PC-9 (cell line): ENCODE results near the gene PHC2. TPM values are rescaled to one million over a fixed set of nuclear protein-coding genes. Genes with fewer than 3 reads are reported as not detected.

Experiments
- BruUV-seq: library from RNA; stranded (reverse); fragments of 400-500 nt; replicated peaks from 2 replicates; lab custom pipeline; 2021; lab: Mats Ljungman, UMichigan
- CTCF ChIA-PET: fragments of 300-600 bp; sonication (Branson Sonifier 250); formaldehyde crosslinking; loops from one replicate; lab custom pipeline; 2022; ENCODE audit warnings: antibody characterized with exemption; lab: Charles Lee
- POLR2A ChIA-PET: fragments of 300-600 bp; sonication (Branson Sonifier 250); formaldehyde crosslinking; loops from one replicate; lab custom pipeline; 2022; ENCODE audit warnings: antibody characterized with exemption; ENCODE audit not compliant: unreplicated experiment; lab: Charles Lee
- DNase-seq, 2 experiments: peaks; one replicate each; pipeline versions ENCODE4 v3.0.0 to v3.0.0-alpha.2; 2015 to 2022; ENCODE audit warnings: mixed read lengths in 1 of 2
- H2AFZ ChIP-seq: fragments of 200-600 bp; sonication (generic); 2 replicates; pipeline ENCODE4 v1.8.1; 2017; ENCODE audit warnings: antibody characterized with exemption
- H3F3A ChIP-seq: fragments of 200-600 bp; sonication (generic); 2 replicates; pipeline ENCODE4 v1.8.1; 2017; ENCODE audit warnings: antibody characterized with exemption, mild to moderate bottlenecking, low read depth; ENCODE audit not compliant: insufficient read depth
- H3K27ac ChIP-seq: fragments of 200-600 bp; sonication (generic); 2 replicates; pipeline ENCODE4 v1.6.1; 2016; ENCODE audit warnings: mixed run types
- H3K27me3 ChIP-seq: fragments of 200-600 bp; sonication (generic); 2 replicates; pipeline ENCODE4 v1.6.1; 2016; ENCODE audit warnings: low read depth, mixed run types; ENCODE audit not compliant: insufficient read depth
- H3K36me3 ChIP-seq: fragments of 200-600 bp; sonication (generic); 2 replicates; pipeline ENCODE4 v1.6.1; 2016; ENCODE audit warnings: low read depth, mixed run types
- H3K4me1 ChIP-seq: fragments of 200-600 bp; sonication (generic); replicated peaks from 2 replicates; pipeline ENCODE4 v1.6.1; 2016; ENCODE audit warnings: mixed run types; ENCODE audit not compliant: insufficient read depth
- H3K4me2 ChIP-seq: fragments of 200-600 bp; sonication (generic); 2 replicates; pipeline ENCODE4 v1.6.1; 2017; ENCODE audit warnings: mixed run types
- H3K4me3 ChIP-seq: fragments of 200-600 bp; sonication (generic); 2 replicates; pipeline ENCODE4 v1.6.1; 2016; ENCODE audit warnings: mixed run types
- H3K79me2 ChIP-seq: fragments of 200-600 bp; sonication (generic); 2 replicates; pipeline ENCODE4 v1.6.1; 2017; ENCODE audit warnings: low read depth, mixed run types
- H3K9me2 ChIP-seq: fragments of 200-600 bp; sonication (generic); 2 replicates; pipeline ENCODE4 v1.8.1; 2017; ENCODE audit warnings: mild to moderate bottlenecking; ENCODE audit not compliant: insufficient read depth
- H3K9me3 ChIP-seq: fragments of 200-600 bp; sonication (generic); 2 replicates; pipeline ENCODE4 v1.8.1; 2016; ENCODE audit warnings: low read depth; ENCODE audit not compliant: insufficient read depth
- H4K20me1 ChIP-seq: fragments of 200-600 bp; sonication (generic); 2 replicates; pipeline ENCODE4 v1.8.1; 2017; ENCODE audit not compliant: insufficient read depth
- CTCF ChIP-seq: fragments of 200-600 bp; sonication (generic); conservative IDR thresholded peaks from 2 replicates; pipeline ENCODE4 v1.6.1; 2017; ENCODE audit warnings: mixed run types, antibody characterized with exemption, mild to moderate bottlenecking, moderate library complexity
- EZH2 ChIP-seq: fragments of 200-600 bp; sonication (generic); IDR thresholded peaks from 2 replicates; pipeline ENCODE4 v1.8.0; 2017; ENCODE audit warnings: antibody characterized with exemption, low read depth
- intact Hi-C: fragments of 100-400 bp; cut with micrococcal nuclease; formaldehyde crosslinking; loops from one replicate; pipeline ENCODE4 v1.10.0; 2022; ENCODE audit not compliant: unreplicated experiment
- total RNA-seq: library from RNA; stranded (reverse); gene quantifications from 2 replicates; pipeline ENCODE4 v1.2.3, GENCODE V29; 2021

PHC2 gene
- total RNA-seq, 1 experiment from 2014 or later, result 48.1 TPM

- Histone ChIP-seq H3K9me3 (no peaks in the 10 kb centered on the region), H3F3A (no peaks in the 10 kb centered on the region), H3K79me2 (no peaks in the 10 kb centered on the region), H3K4me1 (no peaks in the 10 kb centered on the region), H3K4me2 (no peak overlapping the region), H3K9me2 (no peaks in the 10 kb centered on the region), H3K4me3 (no peak overlapping the region), H4K20me1 (no peaks in the 10 kb centered on the region), H3K27ac (no peak overlapping the region), H3K27me3 (no peaks in the 10 kb centered on the region), H2AFZ (no peak overlapping the region), H3K36me3 (no peaks in the 10 kb centered on the region)
- no peak for TF ChIP-seq CTCF
- no peak for TF ChIP-seq EZH2
- no TSS peak for BruUV-seq
- POLR2A ChIA-PET, result interaction anchor here (0.6 kb wide), 1 partner anchor 8 kb away, joined by 33 read pairs; no protein-coding TSS in a partner anchor
- DNase-seq, result no peak
- CTCF ChIA-PET, result no interaction called here
- intact Hi-C loops, result no loop called here
Measured at GRCh38 chr1:33306653-33307493, 124.0 kb downstream of the PHC2 start.

- CTCF ChIA-PET, result no interaction called here
- TF ChIP-seq EZH2 (no peak), CTCF (no peak)
- Histone ChIP-seq H3K27me3 (no peaks in the 10 kb centered on the region), H4K20me1 (no peaks in the 10 kb centered on the region), H3K4me2 (no peak overlapping the region), H3K27ac (no peak overlapping the region), H3K9me2 (no peaks in the 10 kb centered on the region), H3K4me1 (no peaks in the 10 kb centered on the region), H3F3A (peaks cover 3% of the 10 kb centered on the region; the same call in 1 of the 2 replicates), H3K36me3 (no peaks in the 10 kb centered on the region), H3K4me3 (no peak overlapping the region), H3K9me3 (no peaks in the 10 kb centered on the region), H3K79me2 (no peaks in the 10 kb centered on the region), H2AFZ (no peak overlapping the region)
- no TSS peak for BruUV-seq
- DNase-seq, result no peak
- POLR2A ChIA-PET, result interaction anchor here (0.6 kb wide), 1 partner anchor 9 kb away, joined by 33 read pairs; no protein-coding TSS in a partner anchor
- intact Hi-C loops, result no loop called here
Measured at GRCh38 chr1:33305816-33306652, 124.9 kb downstream of the PHC2 start.

GRCh38 chr1:33305016-33305415 is 125.9 kb downstream of the PHC2 start:
- H2AFZ ChIP-seq, result no peak overlapping the region
- no TSS peak for BruUV-seq
- intact Hi-C loops, result no loop called here
- no peak overlapping the region for H3K27ac ChIP-seq
- H3K36me3 ChIP-seq, result no peaks in the 10 kb centered on the region
- no peaks in the 10 kb centered on the region for H3K27me3 ChIP-seq
- CTCF ChIA-PET, result no interaction called here
- no peaks in the 10 kb centered on the region for H3K79me2 ChIP-seq
- H3F3A ChIP-seq, result peaks cover 3% of the 10 kb centered on the region; the same call in 1 of the 2 replicates
- H3K9me3 ChIP-seq, result no peaks in the 10 kb centered on the region
- POLR2A ChIA-PET, result no interaction called here
- no peaks in the 10 kb centered on the region for H3K4me1 ChIP-seq
- H3K4me2 ChIP-seq, result no peak overlapping the region
- H3K9me2 ChIP-seq, result no peaks in the 10 kb centered on the region
- TF ChIP-seq EZH2, result no peak
- no peak for TF ChIP-seq CTCF
- H3K4me3 ChIP-seq, result no peak overlapping the region
- no peaks in the 10 kb centered on the region for H4K20me1 ChIP-seq
- no peak for DNase-seq
